GM12878 (cell line): ENCODE data around the gene JOSD2. TPM values are rescaled to one million over a fixed set of nuclear protein-coding genes. Genes with fewer than 3 reads are reported as not detected.

Source experiments
- ATAC-seq: fragments of 200-7000 bp; cut with Tn5 transposase; 3 replicates; pipeline ENCODE4 v1.9.1; 2020; ENCODE audit warnings: mild to moderate bottlenecking, moderate library complexity
- BruUV-seq: library from RNA; stranded (reverse); fragments of 400-500 nt; replicated peaks from 2 replicates; lab custom pipeline; 2021; lab: Mats Ljungman, UMichigan
- CTCF ChIA-PET: fragments of 300-600 bp; sonication (Branson Sonifier 250); formaldehyde crosslinking; extraction: SDS; loops from one replicate; lab custom pipeline; 2021; ENCODE audit warnings: inconsistent platforms; lab: Yijun Ruan, JAX
- POLR2A ChIA-PET: fragments of 350-600 bp; formaldehyde crosslinking; extraction: SDS; loops from one replicate; lab custom pipeline; 2021; ENCODE audit warnings: inconsistent platforms; lab: Charles Lee
- RAD21 ChIA-PET: fragments of 300-600 bp; sonication (Branson Sonifier 250); formaldehyde crosslinking; loops from one replicate; lab custom pipeline; 2023; ENCODE audit warnings: antibody characterized with exemption; ENCODE audit not compliant: unreplicated experiment; lab: Charles Lee
- SMC1A ChIA-PET: fragments of 300-600 bp; sonication (Branson Sonifier 250); formaldehyde crosslinking; loops from one replicate; lab custom pipeline; 2023; ENCODE audit not compliant: unreplicated experiment, uncharacterized antibody; lab: Charles Lee
- DNase-seq: peaks from one replicate; pipeline ENCODE4 v3.0.0-alpha.2; 2011; ENCODE audit warnings: low read depth, low spot score
- FAIRE-seq: peaks from 3 replicates; lab custom pipeline; 2011; peaks lifted over from hg19 to GRCh38; lab: Jason Lieb, UNC
- H2AFZ ChIP-seq: 2 replicates; pipeline ENCODE4 v1.6.0; 2011; ENCODE audit warnings: low read depth, low read length, control low read depth; ENCODE audit not compliant: control insufficient read depth
- H3K27ac ChIP-seq: 2 replicates; pipeline ENCODE4 v1.5.1; 2011; ENCODE audit warnings: control low read depth; ENCODE audit not compliant: control insufficient read depth, insufficient read depth
- H3K27me3 ChIP-seq, 2 experiments: replicated peaks in 1 of 2; 2 replicates each; pipeline versions ENCODE4 v1.6.0 to v1.6.1; 2011; ENCODE audit warnings: low read length in 1 of 2; ENCODE audit not compliant: control insufficient read depth in 2 of 2, insufficient read depth in 2 of 2
- H3K36me3 ChIP-seq, 2 experiments: 2 replicates each; pipeline ENCODE4 v1.5.1; 2011; ENCODE audit warnings: low read length in 1 of 2; ENCODE audit not compliant: control insufficient read depth in 2 of 2, insufficient read depth in 2 of 2
- H3K4me1 ChIP-seq: 2 replicates; pipeline ENCODE4 v1.6.1; 2011; ENCODE audit warnings: mild to moderate bottlenecking, low read length, moderate library complexity, mixed read lengths; ENCODE audit not compliant: control insufficient read depth, insufficient read depth
- H3K4me2 ChIP-seq: 2 replicates; pipeline ENCODE4 v1.6.0; 2011; ENCODE audit warnings: control low read depth; ENCODE audit not compliant: control insufficient read depth, insufficient read depth
- H3K4me3 ChIP-seq: fragments of 200-600 bp; sonication (generic); 2 replicates; pipeline ENCODE4 v1.5.1; 2016
- H3K79me2 ChIP-seq: 2 replicates; pipeline ENCODE4 v1.6.0; 2011; ENCODE audit warnings: low read length; ENCODE audit not compliant: control insufficient read depth, insufficient read depth
- H3K9ac ChIP-seq: 2 replicates; pipeline ENCODE4 v1.8.0; 2011; ENCODE audit warnings: low read length, control low read depth, mixed read lengths; ENCODE audit not compliant: control insufficient read depth, insufficient read depth
- H3K9me3 ChIP-seq: replicated peaks from 3 replicates; pipeline ENCODE4 v1.5.1; 2011; ENCODE audit warnings: mild to moderate bottlenecking, low read length; ENCODE audit not compliant: control insufficient read depth, insufficient read depth
- H4K20me1 ChIP-seq: 2 replicates; pipeline ENCODE4 v1.6.0; 2011; ENCODE audit not compliant: control insufficient read depth, insufficient read depth
- CUX1 ChIP-seq: IDR thresholded peaks from 2 replicates; pipeline ENCODE4 v1.6.1; 2012; ENCODE audit warnings: improper control_type of control experiment, low read depth, low read length; ENCODE audit not compliant: insufficient replicate concordance
- IRF3 ChIP-seq: fragments of 450-650 bp; IDR thresholded peaks from 2 replicates; pipeline ENCODE4 v1.6.1; 2014; ENCODE audit warnings: mild to moderate bottlenecking
- MLLT1 ChIP-seq: fragments of 450-650 bp; IDR thresholded peaks from 2 replicates; pipeline ENCODE4 v1.6.1; 2016; ENCODE audit warnings: mild to moderate bottlenecking
- PKNOX1 ChIP-seq: fragments of 450-650 bp; IDR thresholded peaks from 2 replicates; pipeline ENCODE4 v1.6.1; 2016; ENCODE audit warnings: mild to moderate bottlenecking
- RAD21 ChIP-seq: IDR thresholded peaks from 2 replicates; pipeline ENCODE4 v1.6.1; 2011; ENCODE audit warnings: mild to moderate bottlenecking, low read depth, low read length, moderate library complexity; ENCODE audit not compliant: insufficient read depth
- SUPT20H ChIP-seq: IDR thresholded peaks from 2 replicates; pipeline ENCODE4 v1.6.1; 2011; ENCODE audit warnings: low read depth, mild to moderate bottlenecking, low read length, moderate library complexity, borderline replicate concordance; ENCODE audit not compliant: control insufficient read depth
- ZBTB40 ChIP-seq: fragments of 450-650 bp; IDR thresholded peaks from 2 replicates; pipeline ENCODE4 v1.6.1; 2016; ENCODE audit warnings: mild to moderate bottlenecking, moderate library complexity, borderline replicate concordance
- WGBS: methylation state at CpG from one replicate; pipeline ENCODE4 v1.1.6; 2016; ENCODE audit warnings: low lambda C conversion rate; ENCODE audit not compliant: insufficient replicate concordance, insufficient coverage; ENCODE audit errors: missing lambda C conversion rate; 5-methylcytosine and 5-hydroxymethylcytosine counted together
- in situ Hi-C: fragments of 300-500 bp; cut with MboI; formaldehyde crosslinking; loops from 9 replicates; pipeline ENCODE4 v1.14.3; 2018; ENCODE audit warnings: mixed read lengths
- intact Hi-C: fragments of 100-400 bp; cut with micrococcal nuclease; formaldehyde crosslinking; loops from one replicate; pipeline ENCODE4 v1.14.2; 2022; ENCODE audit not compliant: unreplicated experiment
- polyA plus RNA-seq, 11 experiments: library from polyadenylated mRNA; depleted of rRNA in 4 of 11; unstranded in 6 of 11; stranded (reverse) in 5 of 11; fragments of >200 nt; fragmentation: Nextera tagmentation in 4 of 11; fragmentation: Illumina TruSeq in 1 of 11; extraction: Ambion mirVana in 4 of 11; extraction: Trizol in 1 of 11; gene quantifications; 1 replicate in 1 of 11; 2 replicates in 10 of 11; pipeline versions ENCODE4 v1.2.1 to v1.2.3, GENCODE V29; 2011 to 2016; ENCODE audit warnings: inconsistent platforms in 2 of 11, missing spikeins in 2 of 11, low read depth in 1 of 11
- total RNA-seq, 4 experiments: library from RNA; depleted of rRNA in 3 of 4; stranded (reverse); fragments of >200 nt in 3 of 4; fragmentation: Illumina TruSeq in 1 of 4; extraction: Trizol in 1 of 4; gene quantifications; 2 replicates each; pipeline versions ENCODE4 v1.2.1 to v1.2.3, GENCODE V29; 2013 to 2021

The JOSD2 gene
- total and polyA plus RNA-seq, 10 of the 15 experiments (the other 5 are each of a cell fraction or from before 2014, with no cell fraction given) = 0.91 to 26.7 (median 13.0) TPM

GRCh38 chr19:50460161-50460765 lies 50.7 kb downstream of the JOSD2 start:
- Histone ChIP-seq H3K79me2 (no peaks in the 10 kb centered on the region), H3K9ac (peak overlapping the region; percentile 34), H3K4me3 (peak overlapping the region; percentile 45; the same call in 1 of the 2 replicates), H3K27ac (peak overlapping the region; percentile 73), H3K27me3 (no peaks in the 10 kb centered on the region), H2AFZ (peak overlapping the region; percentile 86), H3K9me3 (no peaks in the 10 kb centered on the region), H4K20me1 (no peaks in the 10 kb centered on the region), H3K4me2 (peak overlapping the region; percentile 99), H3K36me3 (no peaks in the 10 kb centered on the region), H3K4me1 (peaks cover 20% of the 10 kb centered on the region)
- 5% methylated on average over 13 of the region's 13 CpGs for WGBS
- ChIA-PET POLR2A (interaction anchor here (0.5 to 2.0 kb wide), 13 partner anchors 11 to 1467 kb away, joined by 3 to 35 read pairs (median 4); partner anchors contain the start of genes NAPSA, NR1H2, POLD1 and RUVBL2), SMC1A (interaction anchor here (0.6 to 4.6 kb wide), 23 partner anchors 17 to 119 kb away, joined by 3 to 68 read pairs (median 5); partner anchors contain the start of genes NAPSA, NR1H2, POLD1 and SPIB), CTCF (interaction anchor here (0.6 to 4.6 kb wide), 31 partner anchors 10 to 312 kb away, joined by 3 to 167 read pairs (median 5); partner anchors contain the start of genes JOSD2, KCNC3, NAPSA and NR1H2), RAD21 (interaction anchor here (0.6 to 3.9 kb wide), 29 partner anchors 13 to 304 kb away, joined by 3 to 72 read pairs (median 4); partner anchors contain the start of genes JOSD2, KCNC3, MYBPC2 and NAPSA)
- DNase-seq (peak; percentile 75), FAIRE-seq (peak; percentile 23), ATAC-seq (peak; percentile 95)
- in situ Hi-C loops = loop anchor here (5.0 kb wide), 1 partner anchor 93 kb away; the partner anchor contains the start of gene NAPSA
- BruUV-seq = no TSS peak
- intact Hi-C loops = loop anchor here (2.0 kb wide), 2 partner anchors 29 to 41 kb away; partner anchors contain the start of gene SPIB
- TF ChIP-seq CUX1 = no peak
- TF ChIP-seq RAD21 = peak; percentile 31; the same call in 1 of the 2 replicates
- TF ChIP-seq IRF3 = no peak
- TF ChIP-seq PKNOX1 = no peak
- no peak for TF ChIP-seq ZBTB40
- TF ChIP-seq MLLT1 = no peak
- no peak for TF ChIP-seq SUPT20H
